BLaER1 (cell line): ENCODE measurements around the gene FKBP1B.

Experiments used
- H3K27ac ChIP-seq: shearing (Covaris generic); formaldehyde crosslinking; 2 replicates; pipeline ENCODE4 v1.8.1; 2022
- H3K27me3 ChIP-seq: shearing (Covaris generic); formaldehyde crosslinking; 2 replicates; pipeline ENCODE4 v1.8.1; 2022
- H3K36me3 ChIP-seq: shearing (Covaris generic); formaldehyde crosslinking; 2 replicates; pipeline ENCODE4 v1.8.1; 2022
- H3K4me1 ChIP-seq: shearing (Covaris generic); formaldehyde crosslinking; 2 replicates; pipeline ENCODE4 v1.8.1; 2022
- H3K4me2 ChIP-seq: shearing (Covaris generic); formaldehyde crosslinking; 2 replicates; pipeline ENCODE4 v1.8.1; 2022
- H3K4me3 ChIP-seq: shearing (Covaris generic); formaldehyde crosslinking; 2 replicates; pipeline ENCODE4 v1.8.1; 2022
- H3K9ac ChIP-seq: shearing (Covaris generic); formaldehyde crosslinking; 2 replicates; pipeline ENCODE4 v1.8.1; 2022
- H3K9me3 ChIP-seq: shearing (Covaris generic); formaldehyde crosslinking; 2 replicates; pipeline ENCODE4 v1.8.1; 2022
- H4K20me1 ChIP-seq: shearing (Covaris generic); formaldehyde crosslinking; 2 replicates; pipeline ENCODE4 v1.8.1; 2022
- Cebpa-rat ChIP-seq: shearing (Covaris generic); IDR thresholded peaks from 2 replicates; pipeline ENCODE4 v1.8.1; 2022

Gene FKBP1B

DNA sequence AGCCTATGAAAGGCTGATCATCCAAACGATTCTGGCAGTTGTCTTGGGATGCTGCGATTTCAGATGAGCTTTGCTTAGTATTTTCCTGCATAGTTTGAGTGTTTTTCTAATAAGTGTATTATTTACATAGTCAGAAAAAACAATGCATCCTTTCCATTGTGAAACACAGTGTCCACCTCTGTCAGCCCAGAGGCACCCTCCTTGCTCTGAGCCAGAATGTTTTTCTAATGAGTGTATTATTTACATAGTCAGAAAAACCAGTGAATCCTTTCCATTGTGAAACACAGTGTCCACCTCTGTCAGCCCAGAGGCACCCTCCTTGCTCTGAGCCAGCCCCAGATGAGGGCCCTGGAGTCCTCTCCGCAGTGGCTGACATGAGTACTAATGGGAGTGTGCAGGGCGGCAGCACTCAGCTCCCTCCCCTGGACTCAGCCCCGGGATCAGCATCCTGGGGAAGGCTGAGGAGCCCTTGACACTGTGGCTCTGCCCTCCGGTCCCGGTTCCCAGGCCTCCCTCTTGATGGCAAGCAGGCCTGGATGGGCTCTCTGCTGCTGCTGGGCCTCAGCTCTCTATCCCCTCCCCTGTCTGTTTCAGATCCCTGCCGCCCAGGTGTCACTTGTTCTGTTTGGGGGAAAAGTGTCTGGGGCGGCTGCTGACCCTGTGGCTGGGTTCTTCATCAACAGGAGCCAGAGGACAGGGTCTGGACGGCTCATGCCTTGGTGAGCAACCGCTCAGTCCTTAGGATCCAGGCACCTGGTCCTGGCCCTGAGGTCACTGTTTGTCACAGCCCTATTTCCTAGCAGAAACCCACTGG, 33.8 kb upstream of the FKBP1B start:
- TF ChIP-seq Cebpa-rat, result no peak
- Histone ChIP-seq H3K4me2 (no peak overlapping the region), H3K27ac (no peak overlapping the region)

DNA sequence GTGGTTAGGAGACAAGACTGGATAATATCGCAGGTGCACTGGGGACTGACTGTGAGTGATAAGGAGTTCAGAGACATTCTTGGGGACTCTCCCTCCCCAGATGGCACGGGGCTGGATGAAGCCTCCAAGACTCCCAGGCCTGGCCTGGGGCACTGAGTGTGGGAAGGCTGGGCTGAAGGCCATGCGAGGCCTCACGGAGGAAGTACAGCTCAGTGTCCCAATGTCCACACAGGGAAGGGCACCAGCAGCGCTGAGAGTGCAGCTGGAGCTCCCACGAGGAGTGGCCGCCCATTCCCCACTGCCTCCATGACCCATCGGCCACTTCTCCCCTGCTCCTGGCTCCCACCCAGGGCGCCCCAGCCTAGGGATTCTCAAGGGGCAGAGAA, 33.2 kb upstream of the FKBP1B start:
- no peak overlapping the region for H3K9ac ChIP-seq
- no peaks in the 10 kb centered on the region for H3K4me1 ChIP-seq
- no peak overlapping the region for H3K27ac ChIP-seq
- TF ChIP-seq Cebpa-rat, result no peak
- no peak overlapping the region for H3K4me3 ChIP-seq
- peaks cover under 1% of the 10 kb centered on the region; the same call in 1 of the 2 replicates for H3K36me3 ChIP-seq
- H3K27me3 ChIP-seq, result peaks cover 12% of the 10 kb centered on the region
- H3K9me3 ChIP-seq, result no peaks in the 10 kb centered on the region
- H3K4me2 ChIP-seq, result no peak overlapping the region
- 0 out of 2 replicates have a peak, but pooled peaks cover 4% of the 10 kb centered on the region for H4K20me1 ChIP-seq

More for the DNA sequence above, 33.8 kb upstream of the FKBP1B start:
- no peaks in the 10 kb centered on the region for H3K9me3 ChIP-seq
- H3K36me3 ChIP-seq, result no peaks in the 10 kb centered on the region
- H3K9ac ChIP-seq, result no peak overlapping the region
- H3K4me3 ChIP-seq, result no peak overlapping the region
- H3K4me1 ChIP-seq, result no peaks in the 10 kb centered on the region
- peaks cover 10% of the 10 kb centered on the region for H4K20me1 ChIP-seq
- H3K27me3 ChIP-seq, result peaks cover 18% of the 10 kb centered on the region

DNA sequence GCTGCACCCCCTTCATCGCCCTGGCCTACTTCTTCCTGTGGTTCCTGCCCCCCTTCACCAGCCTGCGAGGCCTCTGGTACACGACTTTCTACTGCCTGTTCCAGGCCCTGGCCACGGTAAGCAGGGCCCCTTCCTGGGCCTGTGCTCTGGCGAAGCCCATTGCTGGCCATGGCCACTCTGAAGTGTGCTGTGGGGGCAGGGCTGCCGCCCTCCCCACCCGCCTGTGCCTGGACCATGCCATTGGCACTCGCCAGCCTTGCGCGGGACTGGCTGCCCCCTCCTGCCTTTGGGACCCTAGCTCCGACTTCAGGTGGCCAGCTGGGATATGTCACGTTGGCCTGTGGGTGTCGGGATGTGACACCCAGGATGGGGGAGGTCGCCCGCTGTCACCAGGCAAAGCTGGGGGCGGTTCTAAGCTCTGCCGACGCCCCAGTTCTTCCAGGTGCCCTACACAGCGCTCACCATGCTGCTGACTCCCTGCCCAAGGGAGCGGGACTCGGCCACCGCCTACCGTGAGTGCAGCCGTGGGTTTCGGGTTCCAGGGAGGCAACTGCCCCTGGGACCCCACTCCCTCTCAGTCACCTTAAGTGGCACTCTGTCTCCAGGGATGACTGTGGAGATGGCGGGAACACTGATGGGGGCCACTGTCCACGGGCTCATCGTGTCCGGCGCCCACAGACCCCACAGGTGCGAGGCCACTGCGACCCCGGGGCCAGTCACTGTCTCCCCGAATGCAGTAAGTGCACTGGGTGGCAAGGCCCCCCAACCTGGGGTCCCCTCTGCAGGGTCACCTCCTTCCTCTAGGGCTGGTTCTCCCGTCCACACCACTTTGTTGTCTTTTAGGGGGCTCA, 32.5 kb upstream of the FKBP1B start:
- Histone ChIP-seq H3K9me3 (no peaks in the 10 kb centered on the region), H3K36me3 (peaks cover 8% of the 10 kb centered on the region), H3K27me3 (peaks cover 6% of the 10 kb centered on the region; the same call in 1 of the 2 replicates), H3K9ac (no peak overlapping the region), H3K4me2 (no peak overlapping the region), H4K20me1 (no peaks in the 10 kb centered on the region), H3K27ac (no peak overlapping the region), H3K4me3 (no peak overlapping the region), H3K4me1 (no peaks in the 10 kb centered on the region)
- no peak for TF ChIP-seq Cebpa-rat

DNA sequence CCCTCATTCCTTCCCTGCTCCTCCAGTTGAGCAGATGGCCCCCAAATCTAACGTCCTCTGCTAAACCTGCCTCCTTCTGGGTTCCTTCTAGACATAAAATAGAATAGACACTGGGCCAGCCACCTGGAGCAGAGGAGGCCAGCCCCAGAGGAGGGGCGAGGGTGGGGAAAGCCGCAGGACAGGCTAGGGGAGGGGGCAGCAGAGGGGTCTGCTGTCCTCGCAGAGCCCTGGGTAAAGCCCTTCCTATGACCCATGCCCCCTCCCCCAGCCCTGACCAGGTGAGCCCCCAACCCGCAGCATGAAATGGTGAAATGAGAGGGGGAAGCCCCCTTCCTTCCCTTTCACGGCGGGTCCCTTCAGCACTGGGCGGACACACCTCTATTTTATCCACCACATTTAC, 31.8 kb upstream of the FKBP1B start:
- Histone ChIP-seq H3K4me2 (no peak overlapping the region), H3K4me3 (no peak overlapping the region), H3K36me3 (peaks cover 14% of the 10 kb centered on the region), H3K27me3 (no peaks in the 10 kb centered on the region), H3K9me3 (no peaks in the 10 kb centered on the region), H4K20me1 (no peaks in the 10 kb centered on the region), H3K9ac (no peak overlapping the region), H3K27ac (no peak overlapping the region), H3K4me1 (no peaks in the 10 kb centered on the region)
- TF ChIP-seq Cebpa-rat, result no peak

DNA sequence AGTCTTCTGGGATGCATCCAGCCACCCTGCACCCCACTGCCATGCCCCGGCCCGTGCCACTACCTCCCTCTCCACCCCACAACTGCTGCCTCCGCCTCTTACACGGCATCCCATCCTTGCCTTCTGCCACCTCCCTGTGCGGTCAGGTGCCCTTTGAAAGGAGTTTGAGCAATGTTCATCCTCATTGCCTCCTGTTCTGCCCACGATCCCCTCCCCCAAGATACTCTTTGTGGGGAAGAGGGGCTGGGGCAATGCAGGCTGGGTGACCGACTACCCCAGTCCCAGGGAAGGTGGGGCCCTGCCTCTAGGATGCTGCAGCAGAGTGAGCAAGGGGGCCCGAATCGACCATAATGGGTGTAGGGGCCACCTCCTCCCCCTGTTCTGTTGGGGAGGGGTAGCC, 31.3 kb upstream of the FKBP1B start:
- Histone ChIP-seq H3K27me3 (no peaks in the 10 kb centered on the region), H4K20me1 (no peaks in the 10 kb centered on the region), H3K4me3 (no peak overlapping the region), H3K4me2 (no peak overlapping the region), H3K9ac (no peak overlapping the region), H3K4me1 (no peaks in the 10 kb centered on the region), H3K27ac (no peak overlapping the region), H3K9me3 (no peaks in the 10 kb centered on the region), H3K36me3 (peaks cover 19% of the 10 kb centered on the region)
- TF ChIP-seq Cebpa-rat, result no peak

DNA sequence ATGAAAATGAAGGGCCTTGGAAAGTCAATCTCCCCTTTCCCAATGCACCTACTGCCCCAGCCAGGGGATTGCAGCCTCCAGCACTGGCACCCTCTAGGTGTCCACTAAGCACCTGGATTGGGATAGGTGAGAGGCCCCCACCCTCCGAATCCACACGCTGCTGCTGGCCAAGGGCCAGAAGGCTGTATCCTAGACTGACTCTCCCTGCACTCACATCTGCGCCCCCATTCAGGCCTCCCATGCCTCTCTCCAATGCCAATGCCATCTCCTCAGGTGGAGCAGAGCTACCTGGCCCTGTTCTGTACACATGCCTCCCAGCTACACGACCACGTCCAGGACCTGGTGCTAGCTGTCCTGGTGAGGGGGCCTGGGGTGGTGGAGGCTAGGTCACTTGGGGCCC, 29.8 kb upstream of the FKBP1B start:
- Histone ChIP-seq H3K27ac (no peak overlapping the region), H3K4me3 (no peak overlapping the region), H3K9ac (no peak overlapping the region), H3K36me3 (peaks cover 34% of the 10 kb centered on the region), H3K4me2 (no peak overlapping the region), H3K9me3 (no peaks in the 10 kb centered on the region), H3K27me3 (no peaks in the 10 kb centered on the region), H4K20me1 (no peaks in the 10 kb centered on the region), H3K4me1 (no peaks in the 10 kb centered on the region)
- TF ChIP-seq Cebpa-rat, result no peak

DNA sequence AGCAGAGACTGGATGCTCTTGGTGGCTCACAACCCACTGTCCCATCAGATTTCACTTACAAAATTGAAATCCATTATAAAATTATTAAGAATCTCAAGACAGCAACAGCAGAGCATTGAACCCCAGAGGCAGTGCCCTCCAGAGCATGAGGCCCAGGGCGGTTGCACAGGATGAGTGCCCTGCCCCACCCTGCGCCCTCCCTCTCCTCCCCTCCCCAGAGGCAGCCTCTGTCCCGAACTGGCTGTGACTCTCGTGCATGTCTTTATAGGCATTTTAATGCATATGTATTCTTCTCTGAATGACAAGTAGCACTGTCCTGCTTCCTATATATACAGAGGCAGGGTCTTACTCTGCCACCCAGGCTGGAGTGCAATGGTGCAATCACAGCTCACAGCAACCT, 29.3 kb upstream of the FKBP1B start:
- no peaks in the 10 kb centered on the region for H3K27me3 ChIP-seq
- no peak overlapping the region for H3K4me2 ChIP-seq
- peaks cover 39% of the 10 kb centered on the region for H3K36me3 ChIP-seq
- no peak for TF ChIP-seq Cebpa-rat
- no peaks in the 10 kb centered on the region for H3K9me3 ChIP-seq
- no peak overlapping the region for H3K27ac ChIP-seq
- no peak overlapping the region for H3K4me3 ChIP-seq
- no peaks in the 10 kb centered on the region for H3K4me1 ChIP-seq
- no peak overlapping the region for H3K9ac ChIP-seq
- 0 out of 2 replicates have a peak, but pooled peaks cover 5% of the 10 kb centered on the region for H4K20me1 ChIP-seq

DNA sequence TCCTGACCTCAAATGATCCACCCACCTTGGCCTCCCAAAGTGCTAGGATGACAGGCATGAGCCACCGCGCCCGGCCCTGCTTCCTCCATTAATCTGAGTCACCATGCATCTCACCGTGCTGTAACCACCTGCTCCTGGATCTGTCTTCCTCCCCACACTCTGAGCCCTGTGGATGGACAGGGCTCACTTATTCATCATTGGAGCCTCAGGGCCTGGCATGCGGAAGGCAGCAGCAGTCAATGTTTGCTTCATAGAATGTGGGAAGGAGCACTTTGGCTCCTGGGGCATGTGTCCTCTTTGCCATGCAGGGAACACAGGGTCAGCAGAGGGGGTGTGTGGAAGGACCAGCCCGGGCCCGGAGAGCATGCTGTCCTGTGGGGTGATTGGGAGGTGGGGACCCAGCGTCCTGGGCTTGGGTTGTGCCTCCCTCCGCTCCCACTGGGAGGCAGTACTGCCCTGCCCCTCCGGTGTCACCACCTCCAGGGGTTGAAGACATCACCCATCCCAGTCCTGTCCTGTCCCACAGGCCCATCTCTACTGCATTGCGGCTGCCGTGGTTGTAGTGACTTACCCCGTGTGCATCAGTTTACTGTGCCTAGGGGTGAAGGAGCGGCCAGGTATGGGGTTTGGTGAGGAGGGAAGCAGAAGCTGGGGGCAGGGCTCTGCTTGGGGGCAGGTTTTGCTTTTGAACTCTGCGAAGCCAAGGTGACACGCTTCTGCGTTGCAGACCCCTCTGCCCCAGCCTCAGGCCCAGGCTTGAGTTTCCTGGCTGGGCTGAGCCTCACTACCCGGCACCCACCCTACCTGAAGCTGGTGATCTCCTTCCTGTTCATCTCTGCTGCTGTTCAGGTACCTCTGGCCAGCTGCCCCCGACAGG, 28.2 kb upstream of the FKBP1B start:
- 0 out of 2 replicates have a peak, but pooled peaks cover 7% of the 10 kb centered on the region for H4K20me1 ChIP-seq
- no peak for TF ChIP-seq Cebpa-rat
- H3K36me3 ChIP-seq, result peaks cover 51% of the 10 kb centered on the region
- no peaks in the 10 kb centered on the region for H3K4me1 ChIP-seq
- H3K4me3 ChIP-seq, result no peak overlapping the region
- H3K4me2 ChIP-seq, result no peak overlapping the region
- no peak overlapping the region for H3K9ac ChIP-seq
- H3K9me3 ChIP-seq, result no peaks in the 10 kb centered on the region
- H3K27me3 ChIP-seq, result no peaks in the 10 kb centered on the region
- no peak overlapping the region for H3K27ac ChIP-seq

DNA sequence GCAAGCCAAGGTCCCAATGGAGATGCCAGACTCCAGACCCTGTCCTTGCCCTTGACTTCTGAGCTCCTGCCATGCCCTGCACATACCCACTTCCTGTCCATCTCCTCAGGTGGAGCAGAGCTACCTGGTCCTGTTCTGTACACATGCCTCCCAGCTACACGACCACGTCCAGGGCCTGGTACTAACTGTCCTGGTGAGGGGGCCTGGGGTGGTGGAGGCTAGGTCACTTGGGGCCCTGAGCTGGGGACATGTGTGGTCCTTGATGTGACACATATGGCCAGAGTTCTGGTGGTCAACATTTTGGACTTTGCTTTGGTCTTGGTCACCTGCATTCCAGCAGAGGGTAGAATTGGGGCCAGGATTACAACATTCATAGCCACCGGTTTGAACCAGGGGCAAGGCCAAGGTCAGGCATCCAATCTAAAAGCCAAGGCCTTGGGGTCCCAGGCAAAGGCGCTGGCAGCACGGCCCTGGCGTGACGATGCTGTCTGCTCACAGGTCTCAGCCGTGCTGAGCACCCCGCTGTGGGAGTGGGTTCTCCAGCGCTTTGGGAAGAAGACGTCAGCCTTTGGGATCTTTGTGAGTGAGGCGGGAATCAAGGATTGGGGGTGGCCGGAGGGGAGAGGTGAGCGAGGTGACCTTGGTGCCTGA, 27.1 kb upstream of the FKBP1B start:
- Histone ChIP-seq H3K9ac (no peak overlapping the region), H3K36me3 (peaks cover 61% of the 10 kb centered on the region), H3K9me3 (no peaks in the 10 kb centered on the region), H3K4me2 (no peak overlapping the region), H3K4me3 (no peak overlapping the region), H3K4me1 (no peaks in the 10 kb centered on the region), H3K27me3 (no peaks in the 10 kb centered on the region), H4K20me1 (0 out of 2 replicates have a peak, but pooled peaks cover 7% of the 10 kb centered on the region), H3K27ac (no peak overlapping the region)
- TF ChIP-seq Cebpa-rat, result no peak
